ENCODE results near the gene ZNF653. TPM values are rescaled to one million over a fixed set of nuclear protein-coding genes. Genes with fewer than 3 reads are reported as not detected.
"Not testable (repeated sequence)": the region's sequence is repeated elsewhere in the genome, so short reads cannot be mapped to it uniquely, and the experiment has no call there.

Gene ZNF653
- total RNA-seq, 2 donors from 2014 or later, result 7.5 to 10.4 TPM

GRCh38 chr19:11465600-11465999 is 40.0 kb downstream of the ZNF653 start:
- DNase-seq (no peak), ATAC-seq (no peak)
- intact Hi-C loops (cut with DNase I, micrococcal nuclease), result no loop called here

- ATAC-seq (no peak), DNase-seq (no peak)
- intact Hi-C loops (cut with DNase I, micrococcal nuclease), result no loop called here
Observed at GRCh38 chr19:11464333-11465265, 41.0 kb downstream of the ZNF653 start.

- DNase-seq, result no peak
- intact Hi-C loops (cut with DNase I, micrococcal nuclease), result no loop called here
- ATAC-seq, result no peak
Observed at GRCh38 chr19:11463391-11463790, 42.2 kb downstream of the ZNF653 start.

- intact Hi-C loops (cut with DNase I, micrococcal nuclease), result no loop called here
- DNase-seq (no peak), ATAC-seq (no peak)
Observed at GRCh38 chr19:11461453-11461852, 44.2 kb downstream of the ZNF653 start.

- intact Hi-C loops (cut with DNase I, micrococcal nuclease), result no loop called here
Observed at GRCh38 chr19:11460207-11460606, 45.4 kb downstream of the ZNF653 start.

GRCh38 chr19:11458912-11459311 is 46.7 kb downstream of the ZNF653 start:
- DNase-seq; intact Hi-C loops (cut with DNase I, micrococcal nuclease); ATAC-seq: not testable (repeated sequence)

More at GRCh38 chr19:11460207-11460606, 45.4 kb downstream of the ZNF653 start:
- DNase-seq, result no peak
- no peak for ATAC-seq

- intact Hi-C loops (cut with DNase I, micrococcal nuclease), result no loop called here
- no peak for DNase-seq
- ATAC-seq, result no peak
Observed at GRCh38 chr19:11458236-11458900, 47.3 kb downstream of the ZNF653 start.

GRCh38 chr19:11457831-11458230 is 47.8 kb downstream of the ZNF653 start:
- intact Hi-C loops (cut with DNase I, micrococcal nuclease), result no loop called here
- DNase-seq (no peak), ATAC-seq (no peak)

GRCh38 chr19:11457115-11457514 is 48.5 kb downstream of the ZNF653 start:
- intact Hi-C loops (cut with DNase I, micrococcal nuclease), result no loop called here
- no peak for DNase-seq
- ATAC-seq, result no peak

- intact Hi-C loops (cut with DNase I, micrococcal nuclease), result no loop called here
- no peak for DNase-seq
- no peak for ATAC-seq
Observed at GRCh38 chr19:11456659-11457058, 49.0 kb downstream of the ZNF653 start.

- ATAC-seq; DNase-seq; intact Hi-C loops (cut with DNase I, micrococcal nuclease): not testable (repeated sequence)
Observed at GRCh38 chr19:11455233-11455554, 50.4 kb downstream of the ZNF653 start.

- no peak for ATAC-seq
- DNase-seq, result no peak
- intact Hi-C loops (cut with DNase I, micrococcal nuclease), result no loop called here
Observed at GRCh38 chr19:11453468-11454341, 51.9 kb downstream of the ZNF653 start.

- ATAC-seq (no peak), DNase-seq (no peak)
- intact Hi-C loops (cut with DNase I, micrococcal nuclease), result no loop called here
Observed at GRCh38 chr19:11452620-11453310, 52.9 kb downstream of the ZNF653 start.

- no peak for ATAC-seq
- intact Hi-C loops (cut with DNase I, micrococcal nuclease), result no loop called here
Observed at GRCh38 chr19:11451871-11452619, 53.6 kb downstream of the ZNF653 start.

GRCh38 chr19:11451327-11451870 is 54.2 kb downstream of the ZNF653 start:
- no peak for DNase-seq
- ATAC-seq, result no peak
- intact Hi-C loops (cut with DNase I, micrococcal nuclease), result no loop called here

More at GRCh38 chr19:11451871-11452619, 53.6 kb downstream of the ZNF653 start:
- DNase-seq, result no peak

GRCh38 chr19:11450570-11451326 is 54.9 kb downstream of the ZNF653 start:
- intact Hi-C loops (cut with DNase I, micrococcal nuclease), result no loop called here
- DNase-seq, result no peak
- ATAC-seq, result no peak
